HG03103 (cell line): ENCODE data around the gene CH25H.
"Not testable (repeated sequence)": the region's sequence is repeated elsewhere in the genome, so short reads cannot be mapped to it uniquely, and the experiment has no call there.

Experiments
- ATAC-seq: cut with Tn5 transposase; IDR thresholded peaks from one replicate; pipeline ENCODE4 v1.9.1; 2021; ENCODE audit warnings: low read depth; ENCODE audit not compliant: unreplicated experiment

CH25H gene

GRCh38 chr10:89203237-89203636 is 3.9 kb downstream of the CH25H start:
- ATAC-seq = no peak

GRCh38 chr10:89202033-89202425 is 5.1 kb downstream of the CH25H start:
- no peak for ATAC-seq

DNA sequence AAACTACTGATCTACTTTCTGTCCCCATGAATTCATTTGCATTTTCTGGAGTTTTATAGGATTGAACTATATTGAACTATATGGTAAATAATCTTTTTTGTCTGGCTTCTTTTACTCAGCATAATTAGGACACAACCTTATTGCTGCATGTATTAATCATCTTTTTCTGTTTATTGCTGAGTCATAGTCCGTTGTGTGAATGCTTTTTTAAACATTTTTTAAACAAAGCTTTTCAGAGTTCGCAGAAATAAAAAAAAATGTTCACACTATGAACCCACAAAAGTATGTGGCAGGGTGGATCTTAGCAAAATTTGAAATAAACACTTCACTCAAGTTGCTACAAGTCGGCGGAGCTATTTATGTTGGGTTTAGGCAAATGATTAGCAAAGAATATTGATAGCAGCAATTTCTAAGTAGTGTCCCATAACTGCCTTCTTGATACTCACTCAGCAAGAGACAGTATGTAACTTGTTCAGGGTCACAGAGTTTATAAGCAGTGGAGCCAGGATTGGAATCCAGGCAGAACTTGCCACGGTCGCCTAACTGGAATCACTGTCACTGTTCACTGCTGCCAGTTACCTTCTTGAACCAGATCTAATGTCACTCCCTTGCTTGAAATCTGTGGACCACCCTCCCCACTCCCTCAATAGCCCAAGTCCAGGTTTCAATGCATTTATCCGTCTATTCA is 5.6 kb downstream of the CH25H start:
- ATAC-seq = no peak

DNA sequence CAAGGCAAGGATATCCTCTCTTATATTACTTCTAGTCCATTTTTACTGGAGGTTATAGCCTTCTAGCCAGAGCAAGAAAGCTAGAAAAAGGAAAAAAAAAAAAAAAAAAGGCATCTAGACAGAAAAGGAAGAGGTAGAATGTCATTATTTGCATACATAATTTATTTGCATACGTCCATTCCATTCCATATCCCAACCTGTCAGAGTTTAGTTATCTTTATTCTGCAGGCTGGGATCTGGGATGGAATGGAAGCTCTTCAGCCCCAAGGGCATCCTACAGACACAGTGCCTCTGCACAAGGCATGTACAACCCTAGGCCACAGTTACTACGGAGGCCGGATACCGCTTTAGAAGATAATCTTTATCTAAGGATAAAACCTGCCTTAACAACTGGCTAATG is 9.6 kb downstream of the CH25H start:
- ATAC-seq = no peak

DNA sequence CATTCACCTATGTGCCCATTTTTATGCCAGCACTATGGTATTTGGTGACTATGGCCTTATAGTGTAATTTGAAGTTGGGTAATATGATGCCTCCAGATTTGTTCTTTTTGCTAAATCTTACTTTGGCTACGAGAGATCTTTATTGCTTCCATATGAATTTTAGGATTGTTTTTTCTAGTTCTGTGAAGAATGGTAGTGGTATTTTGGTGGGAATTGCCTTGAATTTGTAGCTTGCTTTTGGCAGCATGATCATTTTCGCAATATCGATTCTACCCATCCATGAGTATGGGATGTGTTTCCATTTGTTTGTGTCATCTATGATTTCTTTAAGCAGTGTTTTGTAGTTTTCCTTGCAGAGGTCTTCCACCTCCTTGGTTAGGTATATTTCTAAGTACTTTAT is 15.8 kb downstream of the CH25H start:
- ATAC-seq = not testable (repeated sequence)

- no peak for ATAC-seq
Measured at GRCh38 chr10:89189211-89189734, 17.8 kb downstream of the CH25H start.

- no peak for ATAC-seq
Measured at GRCh38 chr10:89185658-89186057, 21.5 kb downstream of the CH25H start.

GRCh38 chr10:89184638-89185037 is 22.5 kb downstream of the CH25H start:
- no peak for ATAC-seq

DNA sequence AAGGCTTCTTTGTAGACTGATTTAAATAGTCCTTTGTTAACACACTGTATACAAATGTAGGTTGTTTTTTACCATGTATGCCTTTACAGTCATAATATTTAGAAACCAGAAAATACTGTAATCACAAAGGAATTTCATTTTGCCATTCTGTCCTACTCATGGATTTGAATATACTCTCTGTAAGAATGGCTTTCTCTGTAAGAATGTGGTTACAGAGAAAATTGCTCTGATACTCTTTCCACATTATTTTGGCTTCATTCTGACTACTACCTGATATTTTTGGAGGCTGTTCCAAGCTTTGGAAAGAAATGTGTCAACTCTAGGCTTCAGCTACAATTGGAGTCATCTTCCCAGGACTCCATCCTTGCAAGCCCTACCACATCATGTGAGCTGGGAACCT is 23.5 kb downstream of the CH25H start:
- no peak for ATAC-seq

DNA sequence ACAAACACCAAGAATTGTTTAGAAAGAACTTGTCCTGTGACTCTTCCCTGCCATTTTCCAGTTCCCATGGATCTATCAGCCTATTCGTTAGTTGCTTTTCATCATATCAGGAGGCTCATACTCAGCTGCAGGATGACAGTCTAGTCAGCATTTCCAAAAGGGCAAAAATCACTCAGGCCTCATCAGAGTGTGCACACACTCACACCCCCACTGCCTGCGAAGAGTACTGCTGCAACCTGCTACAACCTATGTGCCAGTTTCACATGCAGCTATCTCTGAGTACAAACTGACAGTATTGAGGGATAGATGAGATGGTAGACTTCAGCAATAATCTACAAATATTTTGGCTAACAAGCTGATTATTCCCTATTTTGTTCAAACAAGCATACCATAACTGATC is 24.2 kb downstream of the CH25H start:
- ATAC-seq = no peak

DNA sequence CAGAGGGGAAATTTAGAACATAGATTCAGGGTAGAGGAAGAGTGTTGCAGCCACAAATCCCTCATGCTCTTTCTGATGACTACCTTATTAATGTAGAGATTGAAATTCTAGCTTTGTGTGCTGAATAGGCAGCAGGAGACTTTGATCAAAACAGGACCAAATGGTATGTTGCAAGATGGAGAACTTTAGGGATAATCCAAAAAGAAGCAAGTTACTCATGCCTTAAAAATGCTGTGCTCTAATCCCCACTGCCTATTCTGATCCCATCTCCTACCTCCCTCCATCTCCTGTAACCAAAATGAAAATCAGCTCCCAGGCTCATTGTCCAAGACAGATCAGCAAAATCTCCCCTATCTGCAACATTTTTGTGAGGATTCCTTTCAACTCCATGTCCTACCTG is 31.3 kb downstream of the CH25H start:
- ATAC-seq = no peak

DNA sequence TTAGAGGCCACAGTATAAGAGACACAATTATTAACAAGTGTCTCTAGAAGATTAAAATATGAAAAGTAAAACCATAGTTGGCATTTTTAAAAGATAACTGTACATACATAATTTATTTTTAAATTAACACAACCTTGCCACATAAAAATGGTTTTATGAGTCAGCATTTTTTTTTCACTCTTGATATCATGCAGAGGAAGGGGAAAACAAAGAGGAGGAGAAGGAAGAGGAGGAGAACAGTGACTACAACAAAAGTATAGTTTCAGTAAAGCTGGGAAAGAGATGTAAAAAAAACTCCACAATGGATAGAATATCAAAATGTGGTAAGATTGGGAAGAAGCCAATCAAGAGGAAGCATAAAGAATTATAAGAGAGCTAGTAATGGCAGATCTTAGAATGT is 34.0 kb downstream of the CH25H start:
- no peak for ATAC-seq

- ATAC-seq = no peak
Measured at GRCh38 chr10:89171996-89172395, 35.1 kb downstream of the CH25H start.

DNA sequence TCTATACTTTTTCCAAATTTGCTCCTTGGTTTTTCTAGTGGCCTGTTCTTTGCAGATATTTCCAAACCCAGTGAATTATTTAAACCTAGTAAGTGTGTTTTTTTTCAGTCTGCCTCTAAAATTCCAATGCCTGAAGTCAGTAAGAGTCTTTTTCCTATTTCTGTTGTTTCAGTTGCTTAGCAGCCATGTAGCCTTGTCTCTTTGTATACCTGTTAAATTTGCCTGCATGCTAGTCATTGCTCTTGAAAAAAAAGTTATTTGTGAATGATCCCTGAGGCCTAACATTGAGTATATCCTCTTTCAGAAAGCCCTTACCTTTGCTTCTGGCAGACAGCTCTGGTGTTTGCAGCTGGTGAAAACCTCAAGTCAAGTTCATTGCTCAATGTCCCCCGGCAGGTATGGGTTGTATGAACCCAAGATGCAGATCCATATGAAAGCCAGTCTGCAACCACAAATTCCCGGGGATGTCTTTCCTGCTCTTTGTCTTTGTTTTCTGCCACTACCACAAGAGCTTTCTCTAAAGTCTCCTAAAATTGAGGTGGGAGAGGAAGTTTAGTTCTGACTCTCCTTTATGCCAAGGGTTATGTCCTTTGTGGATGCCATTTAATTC is 35.7 kb downstream of the CH25H start:
- no peak for ATAC-seq

DNA sequence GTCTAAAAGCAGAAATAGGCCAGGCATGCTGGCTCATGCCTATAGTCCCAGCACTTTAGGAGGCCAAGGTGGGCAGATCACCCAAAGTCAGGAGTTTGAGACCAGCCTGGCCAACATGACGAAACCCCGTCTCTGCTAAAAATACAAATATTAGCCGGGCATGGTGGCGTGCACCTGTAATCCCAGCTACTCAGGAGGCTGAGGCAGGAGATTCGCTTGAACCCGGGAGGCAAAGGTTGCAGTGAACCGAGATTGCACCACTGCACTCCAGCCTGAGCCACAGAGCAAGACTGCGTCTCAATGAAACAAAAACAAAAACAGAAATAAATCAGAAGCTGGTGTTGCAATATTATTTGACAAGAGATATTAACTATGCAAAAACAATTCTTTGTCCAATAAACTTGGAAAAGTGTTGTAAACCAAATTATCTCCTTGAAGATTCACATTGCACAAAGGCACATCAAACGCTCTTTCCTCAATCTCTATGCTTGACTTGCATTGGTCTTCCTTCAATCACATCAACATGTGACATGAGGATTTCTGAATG is 38.7 kb downstream of the CH25H start:
- ATAC-seq = not testable (repeated sequence)

DNA sequence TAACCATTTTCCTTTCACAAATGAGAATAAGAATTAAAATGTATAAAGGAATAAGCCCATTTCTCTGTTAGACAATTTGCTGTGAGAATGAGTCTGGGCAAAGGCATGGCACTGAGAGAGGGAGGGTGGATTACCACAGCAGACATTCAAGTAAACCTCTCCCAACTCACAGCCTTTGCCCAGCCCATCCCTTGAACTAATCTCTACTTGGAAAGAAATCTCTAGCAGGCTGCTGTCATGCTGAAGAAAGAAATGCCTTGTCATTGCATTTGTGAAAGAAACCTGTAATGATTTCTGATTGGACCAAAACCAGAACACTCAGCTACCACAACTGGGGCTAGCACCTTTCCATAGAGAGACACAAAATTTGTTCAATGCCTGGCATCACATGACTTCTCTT is 39.2 kb downstream of the CH25H start:
- ATAC-seq = no peak

GRCh38 chr10:89165923-89166322 is 41.2 kb downstream of the CH25H start:
- ATAC-seq = no peak

GRCh38 chr10:89164920-89165319 is 42.2 kb downstream of the CH25H start:
- no peak for ATAC-seq

- no peak for ATAC-seq
Measured at GRCh38 chr10:89164080-89164479, 43.0 kb downstream of the CH25H start.

GRCh38 chr10:89163265-89163995 is 43.7 kb downstream of the CH25H start:
- peak; percentile 98 for ATAC-seq

DNA sequence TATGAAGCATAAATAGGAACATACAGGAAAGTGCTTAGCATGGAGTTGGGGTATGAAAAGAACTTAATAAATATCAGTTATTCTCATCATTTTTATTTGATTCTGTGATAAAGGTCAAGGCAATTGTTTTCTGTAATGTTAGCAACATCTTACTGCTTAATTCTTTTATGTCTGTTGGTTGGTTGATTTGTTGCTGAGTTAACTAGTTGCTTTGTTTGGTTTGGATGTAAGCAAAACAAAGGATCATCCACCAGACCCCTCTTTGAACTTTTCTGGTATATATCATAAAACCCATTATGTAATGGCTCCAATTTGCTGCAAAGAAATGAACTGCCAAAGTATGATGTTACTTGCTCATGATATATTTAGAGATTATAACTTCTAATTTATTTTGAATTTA is 44.5 kb downstream of the CH25H start:
- ATAC-seq = no peak
